ENCODE measurements around the gene TBC1D19.

GRCh38 chr4:26758899-26759298 lies 175.0 kb downstream of the TBC1D19 start:
- TF ChIP-seq REST (IDR thresholded peaks at IDR 0.05) (no peak), MAX (IDR thresholded peaks at IDR 0.05) (no peak), SP1 (IDR thresholded peaks at IDR 0.05) (no peak), RAD21 (IDR thresholded peaks at IDR 0.05) (no peak), CTCF (IDR thresholded peaks at IDR 0.05; ENCODE audit: low read depth, low read length, missing input control) (no peak), YY1 (IDR thresholded peaks at IDR 0.05) (no peak), GABPA (IDR thresholded peaks at IDR 0.05 in 1 of 2, conservative IDR thresholded peaks at IDR 0.05 in 1 of 2) (no peak), EGR1 (IDR thresholded peaks at IDR 0.05; ENCODE audit: low read depth in 2 of 2) (no peak)

Data from liver (tissue), 3 donors.